HT-29 (cell line): Measurements from ENCODE around the gene FOXP1. TPM values are rescaled to one million over a fixed set of nuclear protein-coding genes. Genes with fewer than 3 reads are reported as not detected.

ENCODE experiments used
- DNase-seq: peaks from one replicate; pipeline ENCODE4 v3.0.0-alpha.2; 2015; ENCODE audit warnings: low spot score
- total RNA-seq: library from RNA; depleted of rRNA; stranded (reverse); fragments of >200 nt; shearing (Covaris generic); gene quantifications from 2 replicates; pipeline ENCODE4 v1.2.3, GENCODE V29; 2014

The FOXP1 gene
- total RNA-seq, 1 experiment from 2014 or later: 31.0 TPM

DNA sequence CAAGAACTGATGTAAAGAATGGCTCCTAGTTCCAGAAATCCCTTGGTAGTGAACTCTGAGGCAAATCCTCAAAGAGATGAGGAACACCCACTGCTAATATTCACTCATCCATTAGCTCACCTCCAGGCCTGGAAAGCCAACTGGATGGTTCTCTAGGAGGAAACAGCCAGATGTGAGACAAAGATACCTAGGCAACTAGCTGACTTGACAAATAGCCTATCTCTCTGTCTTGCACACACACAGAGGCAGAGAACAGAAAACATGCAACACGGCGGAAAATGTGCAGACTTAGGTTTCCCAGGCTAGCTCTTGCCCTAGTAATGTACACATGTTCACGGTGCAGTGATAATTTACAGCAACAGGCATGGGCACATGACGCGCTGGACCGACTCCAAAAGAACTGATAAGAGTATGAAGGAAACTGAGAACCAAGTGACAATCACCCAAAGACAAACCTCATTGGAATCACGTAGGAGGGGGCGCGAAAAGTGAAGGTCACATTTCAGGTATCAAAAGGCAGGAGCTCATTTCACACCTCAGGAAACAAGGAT lies 318.1 kb downstream of the FOXP1 start:
- no peak for DNase-seq

DNA sequence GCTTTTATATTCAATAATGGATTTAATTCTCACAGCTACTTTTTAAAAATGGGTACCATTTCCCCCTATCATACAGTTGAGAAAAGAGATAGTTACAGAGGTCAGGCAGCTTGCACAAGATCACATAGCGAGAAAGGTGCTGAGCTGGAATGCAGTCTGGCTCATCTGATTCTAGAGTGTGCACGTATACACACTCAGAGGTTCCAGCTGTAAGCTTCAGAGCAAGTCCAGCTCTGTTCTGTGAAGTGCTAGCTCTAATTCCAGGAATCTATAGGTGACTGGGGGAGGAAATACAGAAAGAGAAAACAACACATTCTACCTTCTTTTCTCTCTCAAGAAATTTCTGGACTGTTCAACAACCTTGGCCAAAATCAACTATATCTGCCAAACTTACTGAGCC lies 318.7 kb downstream of the FOXP1 start:
- no peak for DNase-seq

GRCh38 chr3:71262364-71263265 lies 320.9 kb downstream of the FOXP1 start:
- DNase-seq: no peak

DNA sequence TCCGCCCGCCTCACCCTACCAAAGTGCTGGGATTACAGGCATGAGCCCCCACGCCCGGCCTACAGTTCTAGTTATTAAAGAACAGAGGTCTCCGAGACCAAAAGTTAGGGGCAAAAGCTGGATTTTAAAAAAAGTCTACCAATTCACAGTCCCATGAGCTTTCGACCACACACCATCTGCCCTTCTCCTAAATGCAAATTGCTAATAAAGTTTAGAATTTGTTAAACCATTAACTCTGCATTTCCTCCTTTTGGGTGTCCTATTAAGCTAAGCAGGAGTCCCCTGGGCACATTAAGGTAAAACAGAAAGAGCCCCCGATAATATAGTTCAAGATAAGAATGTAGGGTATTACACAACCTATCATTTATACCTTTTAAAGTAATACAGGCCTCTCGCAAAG lies 322.7 kb downstream of the FOXP1 start:
- DNase-seq: no peak

DNA sequence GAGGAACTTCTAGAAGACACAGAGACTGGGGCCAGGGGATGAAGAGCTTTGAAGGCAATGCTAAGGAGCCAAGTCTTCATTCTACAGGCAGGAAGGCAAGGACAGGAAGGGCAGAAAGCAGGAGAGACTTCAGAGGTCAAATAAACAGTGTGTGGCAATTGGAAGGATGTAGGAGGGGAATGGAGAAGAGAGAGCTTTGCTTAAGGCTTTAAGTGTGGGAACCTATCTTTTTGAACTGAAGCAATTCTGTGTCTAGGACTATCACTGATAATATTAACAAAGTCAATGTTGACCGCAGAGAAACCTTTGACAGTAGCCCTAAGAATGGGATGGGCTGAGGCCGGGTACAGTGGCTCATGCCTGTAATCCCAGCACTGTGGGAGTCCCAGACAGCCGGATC lies 325.0 kb downstream of the FOXP1 start:
- DNase-seq: no peak

GRCh38 chr3:71258116-71258515 lies 325.4 kb downstream of the FOXP1 start:
- peak; percentile 31 for DNase-seq

- DNase-seq: no peak
These were observed 328.0 kb downstream of the FOXP1 start for GRCh38 chr3:71255498-71255897.

DNA sequence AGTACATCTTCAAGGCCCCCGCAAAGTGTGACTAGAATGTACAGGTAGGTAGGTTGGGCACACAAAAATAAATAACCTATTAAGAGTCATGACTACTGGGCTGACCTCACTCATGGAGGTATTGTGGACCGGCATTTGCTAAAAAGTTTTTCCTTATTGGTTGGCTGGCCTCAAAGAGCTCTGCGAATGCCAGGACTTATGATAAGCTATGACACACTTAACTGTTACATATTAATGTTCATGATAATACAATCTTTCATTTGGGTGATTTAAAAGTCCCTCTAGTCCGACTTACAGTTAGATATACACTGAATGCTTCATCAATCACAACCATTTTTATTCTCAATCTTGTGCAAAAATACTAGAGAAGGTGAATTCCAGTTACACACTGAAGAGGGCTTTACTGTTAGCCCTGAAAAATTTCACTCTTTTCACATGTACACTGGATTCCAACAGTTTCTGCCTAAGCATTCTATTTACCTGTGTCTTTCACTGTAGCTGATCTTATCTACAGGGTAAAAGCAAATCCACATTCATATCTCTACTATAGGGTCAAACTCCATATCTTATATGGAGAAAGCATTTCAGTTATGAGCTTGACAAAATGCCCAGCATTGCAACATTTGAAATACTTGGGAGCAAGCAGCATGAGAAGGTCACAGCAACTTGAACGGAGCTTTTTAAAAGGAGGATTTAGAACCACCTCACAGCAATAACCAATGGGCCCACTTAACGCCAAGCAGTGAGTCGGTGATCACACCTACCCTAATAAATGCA lies 329.1 kb downstream of the FOXP1 start:
- peak; percentile 60 for DNase-seq

- DNase-seq: no peak
These were observed 330.4 kb downstream of the FOXP1 start for GRCh38 chr3:71253169-71253568.

- DNase-seq: no peak
These were observed 331.1 kb downstream of the FOXP1 start for GRCh38 chr3:71252466-71252865.

- peak; percentile 1 for DNase-seq
These were observed 332.3 kb downstream of the FOXP1 start for GRCh38 chr3:71251156-71251775.

DNA sequence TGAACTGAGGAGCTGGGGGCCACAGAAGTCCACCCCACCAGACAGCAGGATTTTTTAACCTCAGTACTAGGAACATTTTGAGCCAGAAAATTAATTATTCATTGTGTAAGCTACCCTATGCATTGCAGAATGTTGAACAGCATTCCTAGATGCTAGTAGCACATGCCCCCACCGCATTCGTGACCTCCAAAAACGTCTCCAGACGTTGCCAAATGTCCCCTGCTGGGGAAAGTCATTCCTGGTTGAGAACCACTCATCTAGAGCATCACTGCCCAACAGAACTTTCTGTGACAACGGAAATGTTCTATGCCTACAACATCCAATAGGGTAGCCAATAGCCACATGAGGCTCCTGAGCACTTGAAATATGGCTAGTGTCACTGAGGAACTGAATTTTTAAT lies 333.5 kb downstream of the FOXP1 start:
- DNase-seq: no peak

GRCh38 chr3:71247958-71248335 lies 335.6 kb downstream of the FOXP1 start:
- no peak for DNase-seq

- DNase-seq: peak; percentile 66
These were observed 336.1 kb downstream of the FOXP1 start for GRCh38 chr3:71247221-71247957.

DNA sequence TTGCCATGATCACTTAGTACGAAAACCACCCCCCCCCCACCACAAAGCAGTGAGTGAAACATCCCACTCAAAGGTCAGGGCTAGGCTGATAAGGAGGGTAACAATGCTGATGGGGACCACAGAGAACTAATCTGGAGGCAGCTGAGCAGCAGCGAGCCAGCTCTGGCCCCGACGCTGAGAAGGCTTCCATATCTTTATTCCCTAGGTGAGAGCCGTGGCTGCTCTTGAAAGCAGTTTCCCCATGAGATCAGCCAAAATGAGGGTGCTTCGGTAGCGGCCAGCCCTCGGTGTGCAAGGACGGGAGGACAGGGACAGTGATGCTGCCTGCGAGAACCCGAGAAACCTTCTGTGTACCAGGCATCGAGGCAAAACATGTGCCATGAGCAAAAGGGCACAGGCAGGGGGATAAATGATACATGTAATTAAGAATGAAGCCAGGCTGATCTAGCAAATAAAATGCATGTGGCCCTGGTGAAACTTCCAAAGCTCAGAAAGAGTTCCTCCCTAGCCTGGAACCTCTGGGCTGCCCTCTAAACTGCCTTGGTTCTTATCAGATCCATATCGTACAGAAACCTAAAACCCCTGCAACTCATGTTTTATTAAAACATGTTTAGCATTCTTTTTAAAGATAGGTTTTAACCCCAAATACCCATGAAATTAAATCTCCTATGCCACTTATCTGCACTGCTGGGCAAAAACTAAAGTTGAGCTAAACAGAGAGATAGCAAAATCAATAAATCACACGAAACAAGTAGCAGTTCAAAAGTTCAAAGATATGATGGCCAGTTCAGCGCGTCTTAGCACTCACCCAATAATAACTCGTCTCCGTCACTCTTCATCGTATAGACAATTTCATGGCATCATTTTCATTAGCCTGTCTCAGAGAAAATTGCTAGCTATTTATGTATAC lies 337.3 kb downstream of the FOXP1 start:
- DNase-seq: peak; percentile 7

- peak; percentile 4 for DNase-seq
These were observed 338.6 kb downstream of the FOXP1 start for GRCh38 chr3:71244826-71245488.

- DNase-seq: no peak
These were observed 339.2 kb downstream of the FOXP1 start for GRCh38 chr3:71244153-71244825.

DNA sequence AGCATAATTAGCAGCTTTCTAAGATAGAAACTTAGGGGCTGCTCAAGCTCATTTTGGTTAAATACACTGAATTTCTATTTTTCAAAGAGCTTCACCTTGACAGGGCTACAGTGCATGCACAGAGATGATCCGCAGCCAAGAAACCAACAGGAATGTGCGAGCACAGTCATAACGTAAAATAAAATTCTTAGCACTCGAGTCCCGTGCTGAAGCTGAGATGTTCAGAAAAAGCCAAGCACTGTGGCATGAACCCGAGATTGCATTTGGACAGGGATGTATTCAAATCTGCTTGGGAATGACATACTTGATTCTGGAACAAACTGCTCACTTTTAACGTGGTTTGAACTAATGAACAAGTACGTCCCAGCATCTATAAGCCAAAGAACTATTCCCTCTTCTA lies 340.3 kb downstream of the FOXP1 start:
- no peak for DNase-seq

DNA sequence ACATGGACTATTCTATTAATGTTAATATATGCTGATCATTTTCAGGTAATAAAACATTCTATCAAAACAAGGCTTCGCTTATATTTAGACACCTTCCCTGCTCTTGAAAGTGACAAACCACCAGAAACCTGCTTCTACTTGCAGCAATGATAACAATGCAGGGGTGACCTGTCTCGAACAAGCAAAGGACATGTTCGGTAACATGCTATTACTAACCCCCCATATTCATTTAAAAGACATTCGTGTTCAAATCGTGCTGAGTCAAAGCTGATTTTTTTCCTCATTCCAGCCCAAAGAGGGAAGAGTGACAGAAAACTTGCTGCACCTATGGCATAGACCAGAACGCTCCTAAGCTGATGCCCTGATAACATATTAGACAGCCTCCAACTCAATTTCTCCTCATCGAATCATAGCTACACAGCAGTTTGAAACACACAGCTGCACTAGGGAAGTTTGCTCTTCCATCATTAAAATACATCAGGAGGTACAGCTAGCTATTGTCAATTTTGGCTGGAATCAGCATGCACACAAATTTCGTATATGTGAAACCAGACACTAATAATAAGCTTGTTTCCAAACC lies 341.5 kb downstream of the FOXP1 start:
- DNase-seq: no peak
